ENCODE data around the gene NFIC.

GRCh38 chr19:3392480-3392879 lies 26.1 kb downstream of the NFIC start:
- TF ChIP-seq CTCF (IDR thresholded peaks at IDR 0.05) (no peak), EP300 (IDR thresholded peaks at IDR 0.05) (no peak), POLR2A (IDR thresholded peaks at IDR 0.05) (no peak)

Measured in tibial nerve (tissue), 4 donors.